HCT116 (cell line): ENCODE measurements around the gene PNPLA2.

Experiments
- ATF3 ChIP-seq: IDR thresholded peaks from 2 replicates; pipeline ENCODE4 v1.6.1; 2012
- CEBPB ChIP-seq: IDR thresholded peaks from 2 replicates; pipeline ENCODE4 v1.6.1; 2012; ENCODE audit warnings: low read depth
- CTCF ChIP-seq, 3 experiments: fragments of 200-600 bp in 1 of 3; sonication (generic) in 1 of 3; IDR thresholded peaks in 2 of 3; conservative IDR thresholded peaks in 1 of 3; 2 replicates each; pipeline ENCODE4 v1.5.1; 2012 to 2017; ENCODE audit warnings: low read depth in 2 of 3, low read length in 2 of 3, antibody characterized with exemption in 1 of 3, borderline replicate concordance in 1 of 3, control low read depth in 1 of 3, mild to moderate bottlenecking in 1 of 3, mixed read lengths in 1 of 3, mixed run types in 1 of 3, moderate library complexity in 1 of 3; ENCODE audit not compliant: insufficient read depth in 1 of 3
- FOSL1 ChIP-seq: IDR thresholded peaks from 2 replicates; pipeline ENCODE4 v1.6.1; 2012; ENCODE audit warnings: low read depth
- MAX ChIP-seq: IDR thresholded peaks from 2 replicates; pipeline ENCODE4 v1.6.1; 2012
- POLR2A ChIP-seq: IDR thresholded peaks from 2 replicates; pipeline ENCODE4 v1.7.0; 2011; ENCODE audit warnings: borderline replicate concordance; ENCODE audit not compliant: insufficient read depth, insufficient read length; ENCODE audit errors: extremely low read depth
- POLR2AphosphoS5 ChIP-seq: IDR thresholded peaks from 2 replicates; pipeline ENCODE4 v1.6.1; 2011; ENCODE audit warnings: mild to moderate bottlenecking, low read depth, low read length, moderate library complexity
- REST ChIP-seq: IDR thresholded peaks from 2 replicates; pipeline ENCODE4 v1.6.1; 2012; ENCODE audit warnings: low read depth

- TF ChIP-seq POLR2A (no peak), FOSL1 (no peak), CTCF (IDR thresholded peaks at IDR 0.05 in 2 of 3, conservative IDR thresholded peaks at IDR 0.05 in 1 of 3; ENCODE audit: borderline replicate concordance in 1 of 3, insufficient read depth in 1 of 3, low read depth in 2 of 3, low read length in 2 of 3) (no peak), ATF3 (no peak), REST (no peak), MAX (no peak), POLR2AphosphoS5 (no peak), CEBPB (no peak)
Measured at GRCh38 chr11:827897-828192, 9.1 kb downstream of the PNPLA2 start, which contains the start of gene CRACR2B.
